ENCODE measurements around the gene NPR1.

The NPR1 gene

DNA sequence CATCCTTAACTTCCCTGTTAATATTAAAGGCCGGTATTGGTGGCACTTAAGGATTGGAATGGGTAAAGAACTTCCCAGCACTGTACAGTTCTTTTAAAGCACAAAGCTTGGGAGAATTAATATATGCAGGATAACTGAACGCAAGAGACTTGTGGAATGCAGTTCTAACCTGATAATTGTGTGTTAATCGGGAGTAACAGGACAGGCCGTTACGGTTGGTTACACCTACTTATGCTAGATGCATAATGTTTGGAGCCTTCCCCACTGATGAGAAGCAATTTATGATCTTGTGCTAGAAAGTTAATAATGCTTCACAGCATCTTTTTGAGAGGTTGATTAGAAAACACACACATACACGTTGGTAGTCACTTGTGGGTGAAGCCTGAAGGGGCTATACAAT is 37.6 kb upstream of the NPR1 start:
- no peak overlapping the region for H3K9ac ChIP-seq (ENCODE audit: low read length)
- H3K36me3 ChIP-seq (replicated peaks; ENCODE audit: low read depth, low read length): peaks cover 90% of the 10 kb centered on the region
- no peaks in the 10 kb centered on the region for H3K27me3 ChIP-seq (ENCODE audit: low read depth, low read length)
- peaks cover 10% of the 10 kb centered on the region; the same call in 1 of the 2 replicates for H4K20me1 ChIP-seq (ENCODE audit: insufficient read depth, low read length)
- no peaks in the 10 kb centered on the region for H3K9me3 ChIP-seq (ENCODE audit: insufficient read depth, low read length)
- no peak overlapping the region for H3K4me3 ChIP-seq (ENCODE audit: low read length)
- H3K79me2 ChIP-seq (ENCODE audit: low read length): peaks cover 65% of the 10 kb centered on the region
- H3K27ac ChIP-seq (ENCODE audit: low read length): no peak overlapping the region
- H3K4me2 ChIP-seq (ENCODE audit: low read length): no peak overlapping the region
- peaks cover 3% of the 10 kb centered on the region for H3K4me1 ChIP-seq (ENCODE audit: low read length)
- H2AFZ ChIP-seq (ENCODE audit: low read depth, low read length): no peak overlapping the region
- TF ChIP-seq, protein P1, sequence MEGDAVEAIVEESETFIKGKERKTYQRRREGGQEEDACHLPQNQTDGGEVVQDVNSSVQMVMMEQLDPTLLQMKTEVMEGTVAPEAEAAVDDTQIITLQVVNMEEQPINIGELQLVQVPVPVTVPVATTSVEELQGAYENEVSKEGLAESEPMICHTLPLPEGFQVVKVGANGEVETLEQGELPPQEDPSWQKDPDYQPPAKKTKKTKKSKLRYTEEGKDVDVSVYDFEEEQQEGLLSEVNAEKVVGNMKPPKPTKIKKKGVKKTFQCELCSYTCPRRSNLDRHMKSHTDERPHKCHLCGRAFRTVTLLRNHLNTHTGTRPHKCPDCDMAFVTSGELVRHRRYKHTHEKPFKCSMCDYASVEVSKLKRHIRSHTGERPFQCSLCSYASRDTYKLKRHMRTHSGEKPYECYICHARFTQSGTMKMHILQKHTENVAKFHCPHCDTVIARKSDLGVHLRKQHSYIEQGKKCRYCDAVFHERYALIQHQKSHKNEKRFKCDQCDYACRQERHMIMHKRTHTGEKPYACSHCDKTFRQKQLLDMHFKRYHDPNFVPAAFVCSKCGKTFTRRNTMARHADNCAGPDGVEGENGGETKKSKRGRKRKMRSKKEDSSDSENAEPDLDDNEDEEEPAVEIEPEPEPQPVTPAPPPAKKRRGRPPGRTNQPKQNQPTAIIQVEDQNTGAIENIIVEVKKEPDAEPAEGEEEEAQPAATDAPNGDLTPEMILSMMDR (IDR thresholded peaks at IDR 0.05; ENCODE audit: low read depth, low read length): no peak
- no peak for TF ChIP-seq EZH2phosphoT487 (IDR thresholded peaks at IDR 0.05; ENCODE audit: low read depth)

DNA sequence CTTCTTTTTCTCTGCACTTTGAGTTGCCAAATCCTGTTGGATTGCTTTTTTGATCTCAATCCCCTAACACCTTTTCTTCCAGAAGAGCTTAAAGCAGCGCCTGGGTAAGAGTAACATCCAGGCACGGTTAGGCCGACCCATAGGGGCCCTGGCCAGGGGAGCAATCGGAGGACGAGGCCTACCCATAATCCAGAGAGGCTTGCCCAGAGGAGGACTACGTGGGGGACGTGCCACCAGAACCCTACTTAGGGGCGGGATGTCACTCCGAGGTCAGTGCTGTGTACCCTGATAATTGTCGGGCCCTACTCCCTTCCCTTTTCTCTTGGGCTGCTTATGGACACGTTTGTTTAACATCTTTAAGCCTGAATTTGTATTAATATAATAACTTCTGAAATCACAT is 36.3 kb upstream of the NPR1 start:
- Histone ChIP-seq H3K27ac (ENCODE audit: low read length) (no peak overlapping the region), H3K9me3 (ENCODE audit: insufficient read depth, low read length) (no peaks in the 10 kb centered on the region), H2AFZ (ENCODE audit: low read depth, low read length) (no peak overlapping the region), H3K27me3 (ENCODE audit: low read depth, low read length) (no peaks in the 10 kb centered on the region), H3K9ac (ENCODE audit: low read length) (no peak overlapping the region), H3K79me2 (ENCODE audit: low read length) (peaks cover 52% of the 10 kb centered on the region), H3K4me2 (ENCODE audit: low read length) (no peak overlapping the region), H4K20me1 (ENCODE audit: insufficient read depth, low read length) (peaks cover 10% of the 10 kb centered on the region; the same call in 1 of the 2 replicates), H3K4me3 (ENCODE audit: low read length) (no peak overlapping the region), H3K36me3 (replicated peaks; ENCODE audit: low read depth, low read length) (peaks cover 88% of the 10 kb centered on the region), H3K4me1 (ENCODE audit: low read length) (no peaks in the 10 kb centered on the region)
- TF ChIP-seq EZH2phosphoT487 (IDR thresholded peaks at IDR 0.05; ENCODE audit: low read depth): no peak

DNA sequence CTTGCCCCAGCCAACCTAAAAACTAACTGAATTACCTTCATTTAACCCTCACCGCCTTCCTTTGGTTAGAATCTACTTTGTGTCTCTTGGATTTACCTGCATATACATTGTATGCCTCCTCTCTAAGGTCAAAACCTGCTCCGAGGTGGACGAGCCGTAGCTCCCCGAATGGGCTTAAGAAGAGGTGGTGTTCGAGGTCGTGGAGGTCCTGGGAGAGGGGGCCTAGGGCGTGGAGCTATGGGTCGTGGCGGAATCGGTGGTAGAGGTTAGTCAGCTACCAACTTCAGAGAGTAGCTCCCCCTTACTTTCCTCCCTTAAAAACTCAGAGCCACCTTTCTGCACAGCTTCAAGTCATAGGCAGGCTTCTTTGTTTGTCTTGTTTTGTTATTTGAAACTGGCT is 35.4 kb upstream of the NPR1 start:
- no peaks in the 10 kb centered on the region for H3K27me3 ChIP-seq (ENCODE audit: low read depth, low read length)
- no peak overlapping the region for H3K4me2 ChIP-seq (ENCODE audit: low read length)
- no peak overlapping the region for H3K4me3 ChIP-seq (ENCODE audit: low read length)
- no peak overlapping the region for H3K27ac ChIP-seq (ENCODE audit: low read length)
- peaks cover 10% of the 10 kb centered on the region; the same call in 1 of the 2 replicates for H4K20me1 ChIP-seq (ENCODE audit: insufficient read depth, low read length)
- H3K9ac ChIP-seq (ENCODE audit: low read length): no peak overlapping the region
- H2AFZ ChIP-seq (ENCODE audit: low read depth, low read length): no peak overlapping the region
- H3K9me3 ChIP-seq (ENCODE audit: insufficient read depth, low read length): no peaks in the 10 kb centered on the region
- no peak for TF ChIP-seq EZH2phosphoT487 (IDR thresholded peaks at IDR 0.05; ENCODE audit: low read depth)
- TF ChIP-seq, protein P1 (IDR thresholded peaks at IDR 0.05; ENCODE audit: low read depth, low read length): no peak
- H3K4me1 ChIP-seq (ENCODE audit: low read length): no peaks in the 10 kb centered on the region
- peaks cover 86% of the 10 kb centered on the region for H3K36me3 ChIP-seq (replicated peaks; ENCODE audit: low read depth, low read length)
- peaks cover 43% of the 10 kb centered on the region for H3K79me2 ChIP-seq (ENCODE audit: low read length)

DNA sequence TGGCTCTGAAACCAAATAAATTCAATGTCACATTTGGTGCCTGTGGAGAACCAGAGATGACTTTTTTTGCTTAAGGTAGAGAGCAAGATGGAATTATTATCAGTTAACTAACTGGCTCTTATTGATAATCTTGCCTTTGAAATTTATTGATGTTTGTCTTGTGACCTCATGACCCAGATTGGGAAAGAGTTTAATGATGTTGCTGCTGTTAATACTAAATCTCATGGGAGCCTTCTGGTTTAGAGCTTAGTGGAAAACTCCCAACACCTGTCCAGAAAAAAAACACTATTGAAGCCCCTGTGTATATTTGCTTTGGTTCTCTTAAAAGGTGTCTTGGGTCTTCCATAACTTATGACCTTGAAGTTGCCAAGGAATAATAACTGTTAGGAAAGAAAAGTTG is 34.7 kb upstream of the NPR1 start:
- no peaks in the 10 kb centered on the region for H3K9me3 ChIP-seq (ENCODE audit: insufficient read depth, low read length)
- H4K20me1 ChIP-seq (ENCODE audit: insufficient read depth, low read length): peaks cover 10% of the 10 kb centered on the region; the same call in 1 of the 2 replicates
- no peaks in the 10 kb centered on the region for H3K4me1 ChIP-seq (ENCODE audit: low read length)
- H2AFZ ChIP-seq (ENCODE audit: low read depth, low read length): no peak overlapping the region
- no peak overlapping the region for H3K4me2 ChIP-seq (ENCODE audit: low read length)
- H3K27ac ChIP-seq (ENCODE audit: low read length): no peak overlapping the region
- H3K27me3 ChIP-seq (ENCODE audit: low read depth, low read length): no peaks in the 10 kb centered on the region
- TF ChIP-seq, protein P1 (IDR thresholded peaks at IDR 0.05; ENCODE audit: low read depth, low read length): no peak
- TF ChIP-seq EZH2phosphoT487 (IDR thresholded peaks at IDR 0.05; ENCODE audit: low read depth): no peak
- peaks cover 81% of the 10 kb centered on the region for H3K36me3 ChIP-seq (replicated peaks; ENCODE audit: low read depth, low read length)
- H3K79me2 ChIP-seq (ENCODE audit: low read length): peaks cover 36% of the 10 kb centered on the region
- no peak overlapping the region for H3K4me3 ChIP-seq (ENCODE audit: low read length)
- no peak overlapping the region for H3K9ac ChIP-seq (ENCODE audit: low read length)
